Tibial nerve (tissue), 4 donors: ENCODE data around the gene MARCHF6. TPM values are rescaled to one million over a fixed set of nuclear protein-coding genes. Genes with fewer than 3 reads are reported as not detected.
"Not testable (repeated sequence)": the region's sequence is repeated elsewhere in the genome, so short reads cannot be mapped to it uniquely, and the experiment has no call there.

Source experiments
- DNase-seq, 2 donors: peaks; one replicate each; pipeline ENCODE4 v3.0.0-alpha.2; 2019; ENCODE audit warnings: low spot score in 2 of 2
- H3K27ac ChIP-seq, 4 donors: fragments of 200-600 bp; sonication (generic) in 3 of 4; one replicate each; pipeline ENCODE4 v1.5.1; 2017 to 2019; ENCODE audit warnings: mild to moderate bottlenecking in 1 of 4
- H3K27me3 ChIP-seq, 2 donors: fragments of 200-600 bp; sonication (generic) in 1 of 2; one replicate each; pipeline versions ENCODE4 v1.5.1 to v1.6.0; 2017 to 2019
- H3K36me3 ChIP-seq, 3 donors: fragments of 200-600 bp; sonication (generic); one replicate each; pipeline ENCODE4 v1.5.1; 2018 to 2019
- H3K4me1 ChIP-seq, 4 donors: fragments of 200-600 bp; sonication (generic) in 3 of 4; one replicate each; pipeline ENCODE4 v1.5.1; 2017 to 2019
- H3K4me3 ChIP-seq, 4 donors: fragments of 200-600 bp; sonication (generic) in 3 of 4; one replicate each; pipeline ENCODE4 v1.5.1; 2017 to 2019; ENCODE audit warnings: mild to moderate bottlenecking in 1 of 4, moderate library complexity in 1 of 4
- H3K9me3 ChIP-seq, 4 donors: fragments of 200-600 bp; sonication (generic) in 3 of 4; one replicate each; pipeline ENCODE4 v1.5.1; 2017 to 2019
- EP300 ChIP-seq, 2 donors: sonication (generic); formaldehyde crosslinking; IDR thresholded peaks; one replicate each; pipeline ENCODE4 v1.6.1; 2017; ENCODE audit warnings: antibody characterized with exemption in 2 of 2, mild to moderate bottlenecking in 1 of 2
- POLR2A ChIP-seq, 2 donors: fragments of 450-650 bp; IDR thresholded peaks; one replicate each; pipeline ENCODE4 v1.6.1; 2017; ENCODE audit warnings: antibody characterized with exemption in 2 of 2, mild to moderate bottlenecking in 2 of 2, moderate library complexity in 2 of 2
- WGBS, 2 donors: methylation state at CpG; one replicate each; pipeline ENCODE4 v1.1.5; 2018; 5-methylcytosine and 5-hydroxymethylcytosine counted together
- total RNA-seq, 4 donors: library from RNA; depleted of rRNA; stranded (reverse); fragments of >200 nt; gene quantifications; one replicate each; pipeline ENCODE4 v1.1.0, GENCODE V29; 2016
- TF ChIP-seq, protein P1 (sequence below), 5 experiments: fragments of 200-600 bp in 3 of 5; fragments of 450-650 bp in 2 of 5; sonication (generic) in 3 of 5; IDR thresholded peaks; one replicate each; pipeline ENCODE4 v1.5.1; 2016 to 2019; ENCODE audit warnings: antibody characterized with exemption in 5 of 5, mild to moderate bottlenecking in 3 of 5, moderate library complexity in 2 of 5

The MARCHF6 gene
- total RNA-seq, 4 donors from 2014 or later = 70.2 to 127 (median 110) TPM

DNA sequence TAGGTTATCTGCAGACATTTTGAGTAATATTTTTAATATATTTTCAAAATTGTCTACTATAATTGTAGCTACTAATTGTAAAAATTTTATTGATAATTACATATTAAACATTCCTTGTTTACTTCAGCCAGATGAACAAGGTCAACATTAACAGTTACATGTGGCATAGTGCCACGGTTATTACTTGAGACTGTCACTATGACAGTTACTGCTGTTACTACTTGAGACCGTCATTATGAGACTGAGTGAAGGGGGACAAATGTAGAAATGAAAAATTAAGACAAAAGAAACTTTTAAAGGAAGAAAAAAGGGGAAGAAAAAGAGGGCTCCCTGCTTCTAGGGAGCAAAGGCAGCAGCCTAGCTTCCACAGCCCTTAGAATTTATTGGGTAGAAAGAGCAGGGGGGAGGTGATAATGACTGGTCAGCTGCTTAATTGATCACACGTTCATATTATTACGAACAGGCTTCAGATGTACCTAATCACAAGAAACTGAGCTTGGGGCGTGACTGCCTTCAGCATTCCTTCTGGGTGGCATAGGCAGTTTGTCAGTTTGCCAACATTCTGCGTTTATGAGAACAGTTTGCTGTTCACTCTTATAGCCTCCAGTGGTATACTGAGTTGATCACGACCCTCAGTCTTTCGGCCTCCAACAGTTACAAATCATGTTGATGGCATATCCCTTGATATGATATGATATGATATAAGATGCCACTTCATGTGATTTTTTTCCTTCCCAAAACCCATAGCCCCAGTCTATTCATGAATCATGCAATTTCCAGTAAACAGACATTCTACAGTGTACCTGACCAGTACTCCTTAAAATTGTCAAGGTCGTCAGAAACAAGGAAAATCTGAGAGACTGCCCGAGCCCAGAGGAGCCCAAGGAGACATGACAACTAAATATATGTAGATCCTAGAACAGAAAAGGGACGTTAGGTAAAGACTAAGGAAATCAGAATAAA lies 13.1 kb downstream of the MARCHF6 start:
- no peak for TF ChIP-seq POLR2A (IDR thresholded peaks at IDR 0.05)
- no peak for TF ChIP-seq EP300 (IDR thresholded peaks at IDR 0.05)
- TF ChIP-seq, protein P1, sequence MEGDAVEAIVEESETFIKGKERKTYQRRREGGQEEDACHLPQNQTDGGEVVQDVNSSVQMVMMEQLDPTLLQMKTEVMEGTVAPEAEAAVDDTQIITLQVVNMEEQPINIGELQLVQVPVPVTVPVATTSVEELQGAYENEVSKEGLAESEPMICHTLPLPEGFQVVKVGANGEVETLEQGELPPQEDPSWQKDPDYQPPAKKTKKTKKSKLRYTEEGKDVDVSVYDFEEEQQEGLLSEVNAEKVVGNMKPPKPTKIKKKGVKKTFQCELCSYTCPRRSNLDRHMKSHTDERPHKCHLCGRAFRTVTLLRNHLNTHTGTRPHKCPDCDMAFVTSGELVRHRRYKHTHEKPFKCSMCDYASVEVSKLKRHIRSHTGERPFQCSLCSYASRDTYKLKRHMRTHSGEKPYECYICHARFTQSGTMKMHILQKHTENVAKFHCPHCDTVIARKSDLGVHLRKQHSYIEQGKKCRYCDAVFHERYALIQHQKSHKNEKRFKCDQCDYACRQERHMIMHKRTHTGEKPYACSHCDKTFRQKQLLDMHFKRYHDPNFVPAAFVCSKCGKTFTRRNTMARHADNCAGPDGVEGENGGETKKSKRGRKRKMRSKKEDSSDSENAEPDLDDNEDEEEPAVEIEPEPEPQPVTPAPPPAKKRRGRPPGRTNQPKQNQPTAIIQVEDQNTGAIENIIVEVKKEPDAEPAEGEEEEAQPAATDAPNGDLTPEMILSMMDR (IDR thresholded peaks at IDR 0.05) = no peak
- Histone ChIP-seq H3K9me3 (no peaks in the 10 kb centered on the region), H3K4me1 (peaks cover 0 to 80% (median 26%) of the 10 kb centered on the region in 4 donors), H3K27me3 (no peaks in the 10 kb centered on the region), H3K27ac (peak overlapping the region in 2 of 4 donors; percentile 32 to 74), H3K4me3 (no peak overlapping the region), H3K36me3 (no peaks in the 10 kb centered on the region)
- no peak for DNase-seq
- WGBS, 2 donors = 30 to 33% methylated on average over 11 of the region's 11 CpGs

DNA sequence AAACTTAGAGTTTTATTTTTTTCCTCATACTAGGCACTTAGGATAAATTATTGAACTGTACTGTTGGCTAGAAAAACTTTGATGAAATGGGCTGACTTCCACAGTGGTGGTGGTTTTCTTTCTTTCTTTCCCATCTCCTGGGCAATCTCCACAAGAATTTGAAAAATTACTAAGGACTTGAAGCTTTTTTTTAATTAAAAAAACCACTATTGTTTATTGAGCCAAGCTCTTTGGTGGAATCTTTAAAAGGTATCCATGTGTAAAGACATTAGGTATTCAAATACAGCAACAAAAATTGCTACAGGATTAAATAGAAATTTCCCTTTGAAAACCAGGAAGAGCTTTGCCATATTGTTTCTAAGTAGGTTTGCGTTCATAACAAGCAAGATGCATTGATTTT lies 14.1 kb downstream of the MARCHF6 start:
- H3K4me1 ChIP-seq = peaks cover 0 to 90% (median 26%) of the 10 kb centered on the region in 4 donors
- WGBS, 2 donors = 89 to 90% methylated on average over 1 of the region's 1 CpG
- TF ChIP-seq EP300 (IDR thresholded peaks at IDR 0.05) (no peak), POLR2A (IDR thresholded peaks at IDR 0.05) (no peak)
- no peaks in the 10 kb centered on the region for H3K27me3 ChIP-seq
- no peak overlapping the region for H3K4me3 ChIP-seq
- no peaks in the 10 kb centered on the region for H3K9me3 ChIP-seq
- H3K27ac ChIP-seq = no peak overlapping the region
- no peak for DNase-seq
- no peaks in the 10 kb centered on the region for H3K36me3 ChIP-seq

DNA sequence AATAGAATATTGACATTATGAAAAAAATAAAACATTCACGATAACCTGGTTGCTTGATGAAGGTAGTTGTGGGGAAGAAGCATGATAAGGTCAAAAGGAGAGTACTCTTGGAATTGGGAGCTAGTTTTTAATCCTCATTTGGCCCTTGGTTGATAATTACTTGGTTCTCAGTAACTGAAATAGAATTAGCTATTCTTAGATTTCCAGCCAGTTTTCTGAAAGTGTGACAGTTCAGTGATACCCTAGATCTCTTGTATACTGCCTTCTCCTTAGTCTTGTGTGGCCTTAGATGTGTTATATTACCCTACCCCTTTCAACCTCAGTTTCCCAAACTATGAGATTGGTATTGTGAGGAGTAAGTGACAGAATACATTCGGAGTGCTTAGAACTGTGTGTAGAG lies 17.4 kb downstream of the MARCHF6 start:
- DNase-seq = no peak
- WGBS, 2 donors = 88 to 89% methylated on average over 2 of the region's 2 CpGs
- no peak for TF ChIP-seq POLR2A (IDR thresholded peaks at IDR 0.05)
- TF ChIP-seq, protein P1 (IDR thresholded peaks at IDR 0.05) = no peak
- no peak for TF ChIP-seq EP300 (IDR thresholded peaks at IDR 0.05)
- H3K27ac ChIP-seq = no peak overlapping the region
- H3K36me3 ChIP-seq = no peaks in the 10 kb centered on the region
- H3K4me3 ChIP-seq = no peak overlapping the region
- no peaks in the 10 kb centered on the region for H3K9me3 ChIP-seq
- H3K27me3 ChIP-seq = no peaks in the 10 kb centered on the region
- peaks cover 0 to 91% (median 31%) of the 10 kb centered on the region in 4 donors for H3K4me1 ChIP-seq

DNA sequence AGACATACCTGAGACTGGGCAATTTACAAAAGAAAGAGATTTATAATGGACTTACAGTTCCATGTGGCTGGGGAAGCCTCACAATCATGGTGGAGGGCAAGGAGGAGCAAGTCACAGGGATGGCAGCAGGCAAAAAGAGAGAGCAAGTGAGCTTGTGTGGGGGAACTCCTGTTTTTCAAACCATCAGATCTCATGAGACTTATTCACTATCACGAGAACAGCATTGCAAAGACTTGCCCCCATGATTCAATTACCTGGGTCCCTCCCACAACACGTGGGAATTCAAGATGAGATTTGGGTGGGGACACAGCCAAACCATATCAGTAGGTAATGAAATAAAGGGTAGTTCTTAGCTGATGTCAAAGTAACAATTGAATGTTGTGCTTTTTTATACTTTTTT lies 17.9 kb downstream of the MARCHF6 start:
- H3K4me1 ChIP-seq = peaks cover 0 to 89% (median 26%) of the 10 kb centered on the region in 4 donors
- not testable (repeated sequence) for H3K9me3 ChIP-seq, H3K27ac ChIP-seq, H3K36me3 ChIP-seq, H3K4me3 ChIP-seq, DNase-seq, H3K27me3 ChIP-seq
- WGBS, 2 donors = 66 to 71% methylated on average over 2 of the region's 2 CpGs

DNA sequence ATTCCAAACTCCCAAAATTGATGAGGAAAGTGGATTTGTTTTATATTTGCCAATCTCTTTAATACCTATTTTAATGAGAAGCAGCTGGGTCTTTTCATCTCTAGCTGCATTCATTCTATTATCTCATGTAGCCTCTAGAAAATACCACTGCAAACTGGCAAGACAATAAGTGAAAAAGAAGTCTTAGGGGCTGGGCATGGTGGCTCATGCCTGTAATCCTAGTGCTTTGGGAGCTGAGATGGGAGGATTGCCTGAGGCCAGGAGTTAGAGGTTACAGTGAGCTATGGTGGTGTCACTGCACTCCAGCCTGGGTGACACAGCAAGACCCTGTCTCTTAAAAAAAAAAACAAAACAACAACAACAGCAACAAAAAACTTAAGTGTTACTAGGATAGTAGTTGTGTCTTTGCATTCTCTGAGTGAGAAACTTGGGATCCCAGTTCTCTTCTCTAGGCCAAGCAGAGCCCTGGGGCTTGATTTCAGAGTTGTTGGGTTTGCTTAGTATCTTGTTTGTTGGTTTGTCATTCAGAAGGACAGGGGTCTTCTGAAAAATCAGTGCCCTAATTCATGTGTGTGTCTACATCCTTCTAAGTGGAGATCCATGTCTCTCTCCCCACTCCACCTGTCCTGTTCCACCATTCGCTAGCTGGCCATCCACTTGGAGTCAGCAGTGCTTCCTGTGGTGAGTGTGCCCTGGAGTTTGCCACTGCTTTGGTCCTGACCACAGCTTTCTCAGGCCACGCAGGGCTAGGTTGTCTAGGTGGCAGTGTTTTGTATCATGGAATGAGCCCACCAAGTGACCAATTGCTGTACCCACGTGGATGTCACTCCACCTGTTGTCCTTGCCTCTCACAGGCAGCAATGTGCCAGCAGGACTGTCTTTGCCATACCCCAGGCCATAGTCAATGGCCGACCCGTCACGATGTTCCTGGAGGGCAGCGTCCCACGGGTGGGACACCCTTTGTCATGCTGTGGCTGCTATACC lies 19.5 kb downstream of the MARCHF6 start:
- Histone ChIP-seq H3K36me3 (peaks cover 0 to 6% (median 0%) of the 10 kb centered on the region in 3 donors), H3K9me3 (no peaks in the 10 kb centered on the region), H3K4me1 (peaks cover 0 to 90% (median 22%) of the 10 kb centered on the region in 4 donors), H3K4me3 (no peak overlapping the region), H3K27me3 (no peaks in the 10 kb centered on the region), H3K27ac (no peak overlapping the region)
- WGBS, 2 donors = 91 to 95% methylated on average over 3 to 8 of the region's 8 CpGs
- DNase-seq = no peak
- TF ChIP-seq, protein P1 (IDR thresholded peaks at IDR 0.05) = no peak
- no peak for TF ChIP-seq POLR2A (IDR thresholded peaks at IDR 0.05)
- no peak for TF ChIP-seq EP300 (IDR thresholded peaks at IDR 0.05)
